Vagina (tissue), 2 donors: ENCODE data around the gene LTK.

Experiments
- POLR2A ChIP-seq, 2 donors: fragments of 450-650 bp; IDR thresholded peaks; one replicate each; pipeline ENCODE4 v1.6.1; 2017; ENCODE audit warnings: antibody characterized with exemption in 2 of 2, mild to moderate bottlenecking in 2 of 2, moderate library complexity in 2 of 2
- POLR2AphosphoS5 ChIP-seq, 2 donors: sonication (generic); formaldehyde crosslinking; IDR thresholded peaks; one replicate each; pipeline ENCODE4 v1.9.0; 2017; ENCODE audit warnings: antibody characterized with exemption in 2 of 2, mild to moderate bottlenecking in 2 of 2, low read depth in 1 of 2; ENCODE audit not compliant: insufficient read depth in 1 of 2
- TF ChIP-seq, protein P1 (sequence below), 3 experiments: fragments of 450-650 bp in 2 of 3; fragments of 200-600 bp in 1 of 3; sonication (generic) in 1 of 3; IDR thresholded peaks; one replicate each; pipeline ENCODE4 v1.5.1; 2017 to 2019; ENCODE audit warnings: antibody characterized with exemption in 3 of 3, mild to moderate bottlenecking in 2 of 3, moderate library complexity in 2 of 3

DNA sequence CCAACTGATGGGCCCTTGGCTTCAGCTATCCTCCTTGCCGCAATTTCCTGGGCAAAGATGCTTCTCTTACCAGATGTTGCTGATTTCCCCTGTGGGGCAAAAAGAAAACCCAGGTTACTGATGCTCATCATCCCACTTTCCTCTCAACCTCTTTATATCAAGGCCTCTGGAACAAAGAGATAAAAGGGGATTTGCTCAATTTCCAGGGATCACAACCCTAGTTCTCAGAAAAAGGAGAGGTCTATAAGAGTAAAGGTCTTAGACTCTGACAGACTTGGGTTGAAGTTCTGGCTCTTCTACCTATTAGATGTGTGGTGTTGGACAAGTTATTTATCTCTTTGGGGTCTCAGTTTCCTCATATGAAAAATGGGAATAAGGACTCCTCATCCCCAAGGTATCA lies 21.9 kb upstream of the LTK start:
- TF ChIP-seq, protein P1, sequence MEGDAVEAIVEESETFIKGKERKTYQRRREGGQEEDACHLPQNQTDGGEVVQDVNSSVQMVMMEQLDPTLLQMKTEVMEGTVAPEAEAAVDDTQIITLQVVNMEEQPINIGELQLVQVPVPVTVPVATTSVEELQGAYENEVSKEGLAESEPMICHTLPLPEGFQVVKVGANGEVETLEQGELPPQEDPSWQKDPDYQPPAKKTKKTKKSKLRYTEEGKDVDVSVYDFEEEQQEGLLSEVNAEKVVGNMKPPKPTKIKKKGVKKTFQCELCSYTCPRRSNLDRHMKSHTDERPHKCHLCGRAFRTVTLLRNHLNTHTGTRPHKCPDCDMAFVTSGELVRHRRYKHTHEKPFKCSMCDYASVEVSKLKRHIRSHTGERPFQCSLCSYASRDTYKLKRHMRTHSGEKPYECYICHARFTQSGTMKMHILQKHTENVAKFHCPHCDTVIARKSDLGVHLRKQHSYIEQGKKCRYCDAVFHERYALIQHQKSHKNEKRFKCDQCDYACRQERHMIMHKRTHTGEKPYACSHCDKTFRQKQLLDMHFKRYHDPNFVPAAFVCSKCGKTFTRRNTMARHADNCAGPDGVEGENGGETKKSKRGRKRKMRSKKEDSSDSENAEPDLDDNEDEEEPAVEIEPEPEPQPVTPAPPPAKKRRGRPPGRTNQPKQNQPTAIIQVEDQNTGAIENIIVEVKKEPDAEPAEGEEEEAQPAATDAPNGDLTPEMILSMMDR (IDR thresholded peaks at IDR 0.05): no peak
- TF ChIP-seq POLR2AphosphoS5 (IDR thresholded peaks at IDR 0.05; ENCODE audit: insufficient read depth in 1 of 2, low read depth in 1 of 2) (no peak), POLR2A (IDR thresholded peaks at IDR 0.05) (no peak)
